ENCODE data around the gene UBE2Q1. TPM values are rescaled to one million over a fixed set of nuclear protein-coding genes. Genes with fewer than 3 reads are reported as not detected.

UBE2Q1 gene
- total RNA-seq: 22.1 and 27.5 TPM in 2 replicates

DNA sequence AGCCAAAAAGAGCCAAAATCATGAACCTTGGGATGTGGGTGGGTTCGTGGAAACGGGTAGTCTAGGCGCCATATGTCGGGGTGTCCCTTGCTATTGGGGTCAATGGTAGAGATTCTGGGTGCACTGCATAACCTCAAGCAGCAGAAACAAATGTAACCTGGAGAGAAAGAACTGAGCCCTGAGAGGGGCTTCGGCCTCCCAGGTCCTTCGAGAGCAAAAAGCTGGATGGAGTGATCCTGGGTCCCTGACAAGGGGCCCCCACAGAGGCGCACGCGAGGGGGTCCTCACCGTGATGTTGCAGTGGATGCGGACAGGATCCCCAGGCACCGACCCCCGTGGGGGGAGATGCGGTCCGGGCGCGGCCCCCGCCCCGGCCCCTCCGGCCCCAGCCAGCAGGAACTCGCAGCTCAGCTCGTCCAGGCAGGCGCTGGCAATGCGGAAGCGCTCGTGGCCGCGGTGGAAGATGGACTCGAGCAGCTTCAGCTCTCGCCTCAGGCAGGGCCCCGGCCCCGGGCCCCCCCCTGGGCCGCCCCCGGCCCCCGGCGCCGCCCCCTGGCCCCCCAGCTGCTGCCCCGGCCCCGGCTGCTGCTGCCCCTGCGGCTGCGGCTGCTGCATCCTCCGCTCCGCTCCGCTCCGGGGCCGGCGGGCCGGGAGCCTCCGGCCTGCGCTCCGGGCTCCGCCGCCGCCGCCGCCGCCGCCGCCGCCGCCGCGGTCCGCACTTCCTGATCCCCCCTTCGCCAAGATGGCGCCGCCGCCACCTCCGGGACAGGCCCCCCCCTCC, at the start of gene UBE2Q1:
Gene UBE2Q1 (minus strand): TSS at position 724 of the 781 bp plus-strand sequence. CDS start 109 bp downstream, at position 615.

DNA sequence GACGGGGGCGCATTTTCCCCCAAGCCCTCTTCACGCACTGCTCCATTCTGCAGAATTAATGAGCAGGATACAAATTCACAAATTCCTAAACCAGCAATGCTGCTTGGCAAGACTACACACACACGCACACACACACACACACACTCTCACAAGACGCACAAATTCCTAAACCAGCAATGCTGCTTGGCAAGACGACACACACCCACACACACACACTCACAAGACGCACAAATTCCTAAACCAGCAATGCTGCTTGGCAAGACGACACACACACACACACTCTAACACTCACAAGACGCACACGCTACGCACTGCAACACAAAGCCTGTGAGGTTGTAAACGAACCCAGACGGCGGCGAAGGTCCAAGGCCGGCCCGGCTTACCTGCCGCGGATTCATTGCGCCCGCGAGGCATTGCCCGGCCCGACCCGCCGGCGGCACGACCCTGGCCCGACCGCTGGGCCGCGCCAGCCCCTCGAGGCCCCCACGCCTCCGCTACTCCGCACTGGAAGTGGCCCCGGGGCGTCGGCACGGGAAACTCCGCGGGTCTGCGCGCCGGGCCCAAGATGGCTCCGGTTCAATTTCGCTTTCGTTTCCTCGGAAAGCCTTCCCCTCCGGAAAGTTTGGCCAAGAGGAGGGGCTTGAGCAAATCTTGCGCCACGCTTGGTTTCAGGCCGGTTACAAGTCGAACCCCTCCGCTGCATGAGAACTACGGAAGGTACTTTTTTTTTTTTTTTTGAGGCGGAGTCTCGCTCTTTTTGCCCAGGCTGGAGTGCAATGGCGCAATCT, 49.3 kb upstream of the UBE2Q1 start, which contains the start of gene ADAR:
Gene ADAR (minus strand): TSS at position 578 of the 788 bp plus-strand sequence. CDS start 180 bp downstream, at position 398.

DNA sequence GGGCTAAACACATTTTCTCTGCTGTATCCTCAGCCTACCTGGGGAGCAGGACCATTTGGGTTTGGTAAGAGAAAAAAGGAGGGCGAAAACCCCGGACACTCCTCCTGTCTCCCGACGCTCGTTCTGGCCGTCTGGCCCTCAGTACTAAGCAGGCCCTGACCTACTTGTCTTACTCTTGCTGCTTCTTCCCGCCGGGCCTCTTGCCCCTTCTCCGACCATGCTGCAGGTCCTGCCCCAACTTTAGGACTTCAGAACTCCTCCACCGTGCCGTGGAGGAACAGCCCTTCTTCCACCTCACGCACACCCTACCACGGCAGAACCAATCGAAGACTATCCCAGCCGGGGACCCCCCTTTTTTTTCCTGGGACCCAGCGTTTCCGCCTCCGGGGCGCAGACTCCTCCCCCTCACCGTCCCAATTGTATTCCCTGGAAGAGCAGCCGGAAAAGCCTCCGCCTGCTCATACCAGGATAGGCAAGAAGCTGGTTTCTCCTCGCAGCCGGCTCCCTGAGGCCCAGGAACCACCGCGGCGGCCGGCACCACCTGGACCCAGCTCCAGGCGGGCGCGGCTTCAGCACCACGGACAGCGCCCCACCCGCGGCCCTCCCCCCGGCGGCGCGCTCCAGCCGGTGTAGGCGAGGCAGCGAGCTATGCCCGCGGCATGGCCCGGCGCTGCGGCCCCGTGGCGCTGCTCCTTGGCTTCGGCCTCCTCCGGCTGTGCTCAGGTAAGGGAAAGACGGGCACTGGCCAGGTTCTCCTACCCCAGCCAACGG, 9.1 kb upstream of the UBE2Q1 start, which contains the start of gene CHRNB2:
Gene CHRNB2 (plus strand): TSS at position 393 of the 771 bp plus-strand sequence. CDS start 267 bp downstream, at position 660.

DNA sequence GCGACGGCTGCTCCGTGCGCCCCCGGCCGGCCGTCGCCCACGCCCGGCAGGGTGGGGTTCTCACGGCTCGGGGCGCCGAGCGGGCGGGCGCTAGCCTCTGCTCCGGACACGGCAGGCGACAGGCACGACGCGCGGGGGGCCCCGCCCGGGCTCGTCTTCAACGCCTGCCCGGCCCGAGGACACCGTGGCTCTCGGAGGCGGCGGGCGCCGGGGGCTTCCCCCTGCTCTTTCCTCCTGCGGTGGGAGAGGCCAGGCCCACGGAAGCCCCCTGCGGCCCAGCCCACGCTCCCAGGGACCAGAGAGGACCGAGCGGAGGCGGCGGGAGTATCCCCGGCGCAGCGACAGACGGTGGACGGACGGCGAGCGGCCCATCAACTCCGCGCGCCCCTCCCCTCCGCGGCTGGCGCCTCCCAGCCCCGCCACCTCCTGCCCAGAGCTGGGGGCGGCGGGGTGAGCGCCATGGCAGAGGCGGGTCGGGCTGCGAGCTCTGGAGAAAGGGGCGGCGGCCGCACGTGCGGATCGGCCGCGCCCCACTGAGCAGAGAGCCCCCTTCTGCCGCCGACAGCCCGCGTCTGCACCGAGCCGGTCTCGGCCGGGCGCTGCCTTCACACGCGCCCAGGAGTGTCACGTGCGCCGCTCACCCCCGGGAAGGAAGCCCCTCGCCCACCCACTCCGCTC, 56.3 kb downstream of the UBE2Q1 start, which contains the start of the genes SHE and TDRD10:
Gene SHE (minus strand): TSS at position 347 of the 678 bp plus-strand sequence. CDS start 386 bp downstream, outside the sequence.
Gene TDRD10 (plus strand): TSS at position 154 of the 678 bp plus-strand sequence. CDS start 4,685 bp downstream, outside the sequence.

Other genes with a start within 250 kb of the UBE2Q1 start
- not detected in 2 replicates for gene AQP10, start 237.6 kb downstream of the UBE2Q1 start, total RNA-seq
- gene ATP8B2, start 233.1 kb downstream of the UBE2Q1 start, total RNA-seq: 12.8 and 16.9 TPM in 2 replicates
- 3.1 and 5.5 TPM in 2 replicates for gene IL6R, start 153.3 kb downstream of the UBE2Q1 start, total RNA-seq
- gene TDRD10, start 56.4 kb downstream of the UBE2Q1 start, total RNA-seq: not detected in 2 replicates
- under 0.01 TPM in 2 replicates for gene SHE, start 56.2 kb downstream of the UBE2Q1 start, total RNA-seq
- gene CHRNB2, start 9.1 kb upstream of the UBE2Q1 start, total RNA-seq: under 0.01 and 0.22 TPM in 2 replicates
- 84.4 and 95.4 TPM in 2 replicates for gene ADAR, start 49.5 kb upstream of the UBE2Q1 start, total RNA-seq